ENCODE data around the gene HAND1.
"Not testable (repeated sequence)": the region's sequence is repeated elsewhere in the genome, so short reads cannot be mapped to it uniquely, and the experiment has no call there.

Gene HAND1

GRCh38 chr5:154478224-154478565 is at the start of gene HAND1:
TSS of gene HAND1 (minus strand) at chr5:154478227. CDS start at chr5:154478008, 219 bp downstream.
- DNase-seq (ENCODE audit: low read depth in 2 of 2): no peak

GRCh38 chr5:154526231-154527226 is 48.5 kb upstream of the HAND1 start:
- no peak for DNase-seq (ENCODE audit: low read depth in 2 of 2)

- no peak for DNase-seq (ENCODE audit: low read depth in 2 of 2)
Measured at GRCh38 chr5:154524859-154525258, 46.8 kb upstream of the HAND1 start.

DNA sequence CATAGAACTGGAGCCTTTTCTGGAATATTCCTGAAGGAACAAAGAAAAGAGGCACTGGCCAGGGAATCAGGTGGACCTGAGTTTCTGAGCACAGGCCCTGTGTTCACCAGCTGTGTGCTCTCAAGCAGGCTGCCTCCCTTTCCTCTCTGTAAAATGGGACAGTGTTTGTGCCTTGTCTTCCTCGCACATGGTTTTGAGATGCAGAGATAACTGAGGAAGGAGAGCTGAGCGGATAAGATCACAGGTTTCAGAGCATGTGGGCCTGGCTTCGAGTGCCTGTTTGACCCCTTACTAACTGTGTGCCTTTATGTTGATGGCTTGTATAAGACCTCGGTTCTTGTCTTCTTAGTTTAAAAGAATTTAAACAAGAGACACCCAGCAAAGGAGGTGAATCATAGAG is 46.2 kb upstream of the HAND1 start:
- DNase-seq (ENCODE audit: low read depth in 2 of 2): no peak

DNA sequence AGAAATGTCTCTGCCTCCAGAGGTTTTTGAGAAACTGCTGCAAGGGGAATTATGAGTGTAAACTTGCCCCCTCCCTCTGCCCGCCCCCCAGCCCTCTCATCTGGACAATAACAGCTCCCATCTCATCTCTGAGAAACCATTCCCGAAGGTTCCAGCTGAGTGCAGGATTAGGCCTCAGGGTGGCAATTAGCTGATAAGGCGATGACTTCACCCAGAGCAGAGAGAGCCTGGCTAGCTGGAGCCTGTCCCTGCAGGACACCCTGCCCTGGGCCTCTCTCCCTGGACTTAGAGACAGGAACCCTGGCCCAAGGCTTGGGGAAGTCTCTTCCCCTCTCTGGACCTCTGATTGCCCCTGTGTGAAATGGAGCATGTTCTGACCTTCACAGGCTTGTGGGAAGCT is 45.7 kb upstream of the HAND1 start:
- DNase-seq (ENCODE audit: low read depth in 2 of 2): no peak

DNA sequence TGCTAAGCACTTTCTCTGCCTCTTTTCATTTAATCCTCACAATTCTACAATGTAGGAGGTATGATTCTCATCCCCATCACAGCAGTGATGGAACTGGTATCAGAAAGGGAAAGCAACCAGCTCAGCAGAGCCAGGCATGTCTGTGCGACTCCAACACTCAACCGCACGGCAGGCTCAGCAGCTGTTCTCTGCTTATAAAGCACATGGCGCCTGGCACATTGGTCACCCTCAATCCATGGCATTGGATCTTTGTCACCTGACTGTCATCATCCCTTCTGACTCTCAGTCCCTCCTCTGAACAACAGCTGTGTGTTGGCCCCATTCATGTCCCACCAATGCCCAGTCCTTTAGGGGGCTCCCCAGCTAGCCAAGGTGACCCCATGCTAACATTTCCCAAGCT is 45.1 kb upstream of the HAND1 start:
- no peak for DNase-seq (ENCODE audit: low read depth in 2 of 2)

DNA sequence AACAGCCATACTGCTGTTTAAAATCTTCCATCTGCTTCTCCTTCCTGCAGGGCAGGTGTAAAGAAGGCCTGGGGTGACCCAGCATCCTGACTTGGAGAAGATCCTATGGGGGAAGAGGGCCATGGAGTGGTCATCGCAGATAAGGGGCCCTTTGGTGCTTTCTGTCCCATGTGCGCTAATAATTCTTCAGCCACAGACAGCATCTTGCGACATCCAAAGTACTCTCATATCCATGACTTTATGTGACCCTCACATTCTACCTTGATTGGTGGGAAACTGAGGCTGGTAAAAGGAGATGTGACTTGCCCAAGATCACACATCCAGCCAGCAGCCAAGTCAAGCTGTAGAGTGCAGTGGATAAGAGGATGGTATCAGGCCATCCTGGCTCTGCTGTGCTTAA is 44.3 kb upstream of the HAND1 start:
- no peak for DNase-seq (ENCODE audit: low read depth in 2 of 2)

DNA sequence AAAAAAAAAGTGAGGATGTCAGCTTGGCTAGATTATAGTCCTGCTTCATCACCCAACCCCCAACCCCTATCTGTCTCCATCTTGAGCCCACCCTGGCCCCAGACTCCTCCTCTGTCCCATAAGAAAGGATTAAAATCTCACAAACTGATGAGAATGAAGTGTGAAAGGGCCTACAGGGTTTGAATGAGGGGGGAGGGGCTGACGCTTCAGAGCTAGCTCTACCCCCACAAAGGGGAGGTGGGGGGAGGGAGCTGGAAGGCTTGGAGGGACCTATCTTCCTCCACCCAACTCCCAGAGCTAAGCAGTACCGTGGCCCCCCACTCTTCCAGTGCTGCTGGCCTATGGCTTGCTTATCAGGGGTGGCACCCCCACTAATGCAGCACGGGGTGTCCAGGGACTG is 43.7 kb upstream of the HAND1 start:
- no peak for DNase-seq (ENCODE audit: low read depth in 2 of 2)

GRCh38 chr5:154520861-154521453 is 42.9 kb upstream of the HAND1 start:
- no peak for DNase-seq (ENCODE audit: low read depth in 2 of 2)

GRCh38 chr5:154519359-154519758 is 41.3 kb upstream of the HAND1 start:
- DNase-seq (ENCODE audit: low read depth in 2 of 2): no peak

DNA sequence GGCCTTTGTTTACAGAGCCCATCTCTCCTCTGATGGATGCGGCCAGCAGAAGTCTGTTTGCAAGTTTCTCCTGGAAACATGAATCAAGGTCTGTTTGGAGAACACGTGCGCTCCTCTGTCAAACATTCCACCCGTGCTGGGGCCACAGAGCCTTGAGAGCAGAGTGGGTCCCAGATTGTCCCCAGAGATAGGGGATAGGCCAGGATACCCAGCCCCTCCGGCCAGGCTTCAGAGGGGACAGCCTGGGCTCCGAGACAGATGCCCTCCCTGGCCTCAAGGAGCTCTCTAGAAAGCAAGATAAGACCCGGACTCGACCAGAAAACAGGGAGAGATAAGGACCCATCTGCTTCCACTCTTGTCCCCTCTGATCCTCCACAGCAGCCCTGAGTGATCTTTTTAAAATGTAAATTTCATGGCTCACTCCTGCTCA is 40.4 kb upstream of the HAND1 start:
- DNase-seq (ENCODE audit: low read depth in 2 of 2): no peak

GRCh38 chr5:154517810-154518437 is 39.9 kb upstream of the HAND1 start:
- DNase-seq (ENCODE audit: low read depth in 2 of 2): no peak

DNA sequence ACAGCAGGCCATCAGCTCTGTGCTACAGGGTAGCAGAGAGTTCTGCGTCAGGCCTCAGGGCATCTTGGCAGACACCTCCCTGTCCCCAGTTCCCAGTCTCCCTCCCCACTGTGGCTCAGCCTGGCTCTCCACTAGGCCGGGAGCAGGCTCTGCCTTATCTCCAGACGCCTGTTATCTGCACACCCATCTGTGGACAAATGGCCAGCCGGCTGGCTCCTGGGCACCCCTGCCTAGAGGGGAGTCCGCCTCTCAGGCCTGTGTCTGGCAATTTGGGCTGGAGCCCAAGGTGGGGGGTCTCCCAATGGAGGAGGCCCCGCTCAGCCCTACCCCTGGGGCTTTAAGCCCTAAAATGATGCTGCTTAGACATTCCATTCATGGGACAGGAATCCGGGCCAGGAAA is 39.2 kb upstream of the HAND1 start:
- DNase-seq (ENCODE audit: low read depth in 2 of 2): no peak

- DNase-seq (ENCODE audit: low read depth in 2 of 2): no peak
Measured at GRCh38 chr5:154516475-154516874, 38.4 kb upstream of the HAND1 start.

- DNase-seq (ENCODE audit: low read depth in 2 of 2): not testable (repeated sequence)
Measured at GRCh38 chr5:154515488-154515887, 37.5 kb upstream of the HAND1 start.

DNA sequence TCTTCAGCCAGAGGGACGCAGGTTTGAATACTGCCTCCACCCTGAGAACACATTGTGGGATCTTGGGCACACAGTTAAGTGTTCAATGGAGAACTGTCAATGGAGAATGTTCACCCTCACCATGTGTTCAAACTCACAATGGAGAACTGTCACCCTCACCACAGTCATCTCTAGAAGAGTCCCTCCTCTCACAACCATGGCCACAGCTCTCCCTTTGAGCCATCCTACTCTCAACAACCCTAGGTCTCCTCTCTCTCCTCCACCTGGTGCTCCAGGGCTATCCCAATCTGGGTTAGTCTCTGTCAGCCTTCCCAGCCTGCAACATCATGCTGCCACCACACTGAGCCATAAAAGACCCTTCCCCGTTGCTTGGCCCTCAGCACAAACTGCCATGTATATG is 36.3 kb upstream of the HAND1 start:
- DNase-seq (ENCODE audit: low read depth in 2 of 2): no peak

DNA sequence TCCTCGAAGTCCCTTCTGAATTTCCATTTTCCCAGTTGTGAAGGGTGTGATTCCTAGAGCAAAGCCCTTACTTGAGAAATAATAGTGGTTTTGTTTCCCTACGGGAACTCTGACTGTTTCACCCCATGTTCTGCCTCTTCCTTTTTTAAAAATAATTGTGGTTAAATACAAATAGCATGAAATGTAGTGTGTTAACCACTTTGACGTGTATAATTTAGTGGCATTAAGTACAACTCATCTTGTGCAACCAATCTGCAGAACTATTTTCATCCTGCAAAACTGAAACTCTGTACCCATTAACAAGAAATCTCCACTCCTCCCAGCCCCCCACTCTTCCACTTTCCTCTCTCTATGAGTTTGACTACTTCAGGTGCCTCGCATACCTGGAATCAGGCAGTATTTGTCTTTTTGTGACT is 35.6 kb upstream of the HAND1 start:
- no peak for DNase-seq (ENCODE audit: low read depth in 2 of 2)

DNA sequence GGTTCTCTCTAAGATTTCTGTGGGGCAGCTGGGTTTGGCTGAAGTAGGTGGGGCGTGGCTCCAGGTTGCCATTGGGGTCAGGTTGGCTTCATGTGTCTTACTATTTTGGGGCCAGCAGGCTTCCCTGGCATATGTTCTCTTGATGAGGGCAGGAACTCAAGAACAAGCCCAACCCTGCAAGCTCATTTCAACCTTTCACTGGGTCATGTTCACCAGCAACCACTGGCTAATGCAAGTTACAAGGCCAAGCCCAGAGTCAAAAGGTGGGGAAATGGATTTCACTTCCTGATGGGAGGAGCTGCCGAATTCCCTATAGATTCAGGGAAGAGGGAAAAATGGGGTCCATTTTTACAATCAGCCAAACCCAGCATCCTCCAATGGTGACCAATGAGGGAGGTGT is 34.0 kb upstream of the HAND1 start:
- DNase-seq (ENCODE audit: low read depth in 2 of 2): no peak

DNA sequence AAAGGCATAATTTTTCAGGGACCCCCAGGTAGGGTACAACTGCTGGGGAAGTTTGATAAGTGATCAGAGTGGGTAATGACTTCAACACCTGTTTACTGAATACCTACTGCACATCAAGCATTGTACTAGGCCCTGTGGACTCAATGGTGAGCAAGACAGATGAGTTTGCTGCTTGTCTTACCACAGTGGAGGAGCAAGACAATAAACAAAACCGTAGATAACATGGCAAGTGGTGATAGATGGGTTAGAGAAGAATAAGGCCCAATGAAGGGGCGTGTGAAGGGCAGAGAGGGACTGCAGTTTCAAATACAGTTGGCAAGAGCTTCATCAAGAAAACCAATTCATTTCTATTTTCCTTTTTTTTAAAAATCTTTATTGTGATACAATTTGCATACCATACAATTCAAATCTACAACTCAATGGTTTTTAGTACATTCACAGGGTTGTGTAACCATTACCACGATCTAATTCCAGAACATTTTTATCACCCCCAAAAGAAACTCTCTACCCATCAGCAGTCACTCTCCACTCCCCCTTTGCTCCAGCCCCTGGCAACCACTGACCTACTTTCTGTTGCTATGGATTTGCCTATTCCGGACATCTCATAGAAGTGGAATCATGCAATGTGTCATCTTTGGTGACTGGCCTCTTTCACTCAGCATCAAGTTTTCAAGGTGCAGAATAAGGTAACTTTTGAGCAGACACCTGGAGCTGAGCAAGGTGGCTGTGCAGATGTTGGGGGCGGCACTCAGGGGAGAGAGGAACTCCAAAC is 31.9 kb upstream of the HAND1 start:
- DNase-seq (ENCODE audit: low read depth in 2 of 2): no peak

DNA sequence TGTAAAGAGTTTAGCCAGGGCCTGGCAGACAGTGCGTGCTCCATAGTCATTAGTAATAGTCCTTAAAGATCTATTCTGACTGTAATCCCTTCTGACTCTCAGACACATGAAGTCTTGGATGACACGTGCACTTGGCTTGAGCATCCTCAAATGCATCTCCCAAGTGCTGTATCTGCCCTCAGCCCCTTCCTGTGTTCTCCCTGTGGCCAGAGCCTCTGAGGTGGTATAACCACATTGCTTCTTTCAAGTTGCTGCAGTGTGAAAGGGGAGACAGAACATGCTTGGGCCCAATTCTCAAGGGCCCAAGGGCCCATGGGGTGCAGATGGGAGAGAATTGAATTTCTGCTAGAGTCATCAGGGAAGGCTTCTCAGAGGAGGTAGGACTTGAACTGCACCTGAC is 30.1 kb upstream of the HAND1 start:
- DNase-seq (ENCODE audit: low read depth in 2 of 2): no peak

DNA sequence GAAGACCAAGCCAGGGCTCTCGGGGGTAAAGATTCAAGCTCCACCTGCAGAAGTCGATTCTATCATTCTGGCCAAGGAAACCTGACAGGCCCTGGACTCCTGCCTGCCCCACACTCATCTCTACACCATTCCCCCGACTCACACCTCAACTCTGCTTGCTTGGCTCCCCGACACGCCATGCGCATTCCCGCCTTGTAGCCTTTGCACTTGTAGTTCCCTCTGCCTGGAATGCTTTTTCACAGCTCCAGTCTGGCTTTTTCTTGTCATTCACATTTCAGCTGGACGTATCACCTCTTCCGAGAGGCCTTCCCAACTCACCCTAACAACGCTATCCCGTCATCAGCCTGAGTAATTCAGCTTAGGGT is 28.7 kb upstream of the HAND1 start:
- DNase-seq (ENCODE audit: low read depth in 2 of 2): no peak

DNA sequence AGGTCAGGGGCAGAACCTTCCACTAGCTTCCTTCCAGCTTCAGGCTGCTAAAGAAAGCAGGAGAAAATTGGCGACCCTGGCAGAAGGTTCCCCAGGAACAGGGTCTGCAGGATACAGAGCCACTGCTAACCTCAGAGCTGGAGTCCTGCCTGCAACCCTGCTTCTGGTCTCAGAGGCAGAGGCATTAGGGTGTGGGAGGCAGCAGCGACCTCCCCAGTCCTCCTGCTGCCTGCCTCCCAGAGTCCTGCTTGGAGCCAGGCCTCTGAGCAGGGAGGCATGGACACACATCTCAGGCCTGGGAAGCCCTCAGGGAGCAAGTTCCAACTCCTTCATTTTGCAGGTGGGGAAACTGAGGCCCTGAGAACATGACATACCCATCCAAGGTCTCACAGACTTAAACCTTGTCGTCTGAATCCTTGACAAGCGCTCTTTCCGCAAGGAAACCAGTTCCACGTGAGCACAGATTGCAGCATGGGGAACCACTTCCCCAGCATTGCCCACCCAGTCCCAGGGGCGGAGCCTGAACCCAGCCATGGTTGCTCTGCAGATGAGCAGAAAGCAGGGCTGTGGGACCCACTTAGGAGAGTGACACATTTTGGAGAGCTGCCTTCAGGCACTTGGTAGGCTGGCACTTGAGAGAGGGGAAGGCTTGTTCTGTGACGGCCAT is 28.2 kb upstream of the HAND1 start:
- no peak for DNase-seq (ENCODE audit: low read depth in 2 of 2)
